Cerebellar nuclear complex (tissue), 1 donor: ENCODE measurements around the gene NKX6-1.
A peak's percentile ranks its signal among the peaks of the same experiment; 100 is the strongest.

Experiments used
- DNase-seq, 2 experiments: peaks; one replicate each; lab custom pipeline; 2025; lab: John Stamatoyannopoulos, UW

NKX6-1 gene

GRCh38 chr4:84498935-84499623, at the start of gene NKX6-1:
TSS of gene NKX6-1 (minus strand) at chr4:84499292. CDS start at chr4:84498228, 1,064 bp downstream.
- no peak for DNase-seq

GRCh38 chr4:84547211-84547610, 48.1 kb upstream of the NKX6-1 start:
- no peak for DNase-seq

GRCh38 chr4:84545093-84545492, 46.0 kb upstream of the NKX6-1 start:
- no peak for DNase-seq

- DNase-seq: no peak
Observed at GRCh38 chr4:84535901-84536300, 36.8 kb upstream of the NKX6-1 start.

GRCh38 chr4:84531689-84532088, 32.6 kb upstream of the NKX6-1 start:
- no peak for DNase-seq

- DNase-seq: no peak
Observed at GRCh38 chr4:84530871-84531270, 31.8 kb upstream of the NKX6-1 start.

- DNase-seq: no peak
Observed at GRCh38 chr4:84530454-84530853, 31.4 kb upstream of the NKX6-1 start.

- DNase-seq: no peak
Observed at GRCh38 chr4:84529169-84529751, 30.2 kb upstream of the NKX6-1 start.

GRCh38 chr4:84527391-84527790, 28.3 kb upstream of the NKX6-1 start:
- no peak for DNase-seq

GRCh38 chr4:84515075-84515474, 16.0 kb upstream of the NKX6-1 start:
- DNase-seq: no peak

- no peak for DNase-seq
Observed at GRCh38 chr4:84512277-84512676, 13.2 kb upstream of the NKX6-1 start.

GRCh38 chr4:84511703-84512102, 12.6 kb upstream of the NKX6-1 start:
- no peak for DNase-seq

GRCh38 chr4:84507941-84508340, 8.8 kb upstream of the NKX6-1 start:
- DNase-seq: no peak

- no peak for DNase-seq
Observed at GRCh38 chr4:84504821-84505220, 5.7 kb upstream of the NKX6-1 start.

GRCh38 chr4:84503495-84504437, 4.7 kb upstream of the NKX6-1 start:
- peak in 1 of 2 experiments; percentile 2 for DNase-seq

- DNase-seq: no peak
Observed at GRCh38 chr4:84502955-84503373, 3.9 kb upstream of the NKX6-1 start.

- no peak for DNase-seq
Observed at GRCh38 chr4:84502333-84502954, 3.4 kb upstream of the NKX6-1 start.

GRCh38 chr4:84501721-84502267, 2.7 kb upstream of the NKX6-1 start:
- no peak for DNase-seq

GRCh38 chr4:84501202-84501503, 2.1 kb upstream of the NKX6-1 start:
- DNase-seq: no peak

GRCh38 chr4:84500386-84501201, 1.5 kb upstream of the NKX6-1 start:
- no peak for DNase-seq

GRCh38 chr4:84499624-84499982, 511 bp upstream of the NKX6-1 start:
- no peak for DNase-seq
